ENCODE measurements around the gene SCYL1. TPM values are rescaled to one million over a fixed set of nuclear protein-coding genes. Genes with fewer than 3 reads are reported as not detected.

SCYL1 gene
- total and polyA plus RNA-seq, 12 donors: 47.4 to 130 (median 56.7) TPM

DNA sequence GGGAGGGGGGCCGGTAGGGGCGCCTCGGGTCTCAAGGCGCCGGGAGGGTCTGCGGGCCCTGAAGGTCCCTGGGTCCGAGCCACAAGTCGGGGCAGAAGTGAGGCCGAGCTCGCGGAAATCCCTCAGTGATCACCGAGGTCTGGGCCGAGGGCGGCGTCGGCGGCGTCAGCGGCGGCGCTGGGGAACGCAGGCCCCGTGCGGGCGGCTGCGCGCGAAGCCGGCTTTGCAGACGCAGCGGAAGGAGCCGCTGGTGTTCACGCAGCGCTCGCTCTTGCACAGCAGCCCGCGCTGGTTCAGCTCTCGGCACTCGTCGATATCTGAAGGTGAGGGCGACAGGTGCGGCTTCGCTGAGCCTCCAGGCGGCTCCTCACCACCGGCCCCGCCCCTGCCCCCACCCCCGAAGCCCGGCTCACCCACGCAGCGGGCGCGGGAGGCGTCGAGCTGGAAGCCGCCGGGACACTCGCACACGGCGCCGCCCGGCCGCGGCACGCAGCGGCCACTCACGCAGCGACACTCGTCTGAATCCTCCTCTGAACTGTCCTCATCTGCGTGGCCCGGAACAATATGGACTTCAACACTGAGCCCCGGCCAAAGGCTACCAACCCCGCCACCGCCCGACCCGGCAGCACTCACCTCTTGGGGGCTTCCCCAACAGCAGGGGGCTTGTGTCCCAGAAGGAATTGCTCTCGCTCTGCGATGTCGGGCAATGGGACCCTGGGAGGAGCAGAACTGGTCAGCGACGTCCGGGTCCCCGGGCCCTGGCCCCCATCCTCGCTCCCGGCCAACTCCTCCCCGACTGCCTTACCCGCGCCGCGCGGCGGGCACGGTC is 14.2 kb downstream of the SCYL1 start:
- Histone ChIP-seq H3K4me3 (peak overlapping the region in 7 of 10 donors; percentile 45 to 71 (median 57)), H3K27me3 (no peaks in the 10 kb centered on the region), H3K4me1 (peaks cover 11 to 28% (median 21%) of the 10 kb centered on the region in 9 donors), H3K27ac (peak overlapping the region; percentile 74 to 94 (median 87)), H3K9me3 (no peaks in the 10 kb centered on the region), H3K36me3 (peaks cover 0 to 72% (median 17%) of the 10 kb centered on the region in 9 donors)
- intact Hi-C loops (cut with DNase I): loop anchor here in 2 of 10 donors (5.0 to 10.0 kb wide), 2 partner anchors 33 to 46 kb away; partner anchors contain the start of genes FAM89B (in 1 of the 2) and ZNRD2 (in 1 of the 2)
- no peak for DNase-seq
- TF ChIP-seq, protein P1, sequence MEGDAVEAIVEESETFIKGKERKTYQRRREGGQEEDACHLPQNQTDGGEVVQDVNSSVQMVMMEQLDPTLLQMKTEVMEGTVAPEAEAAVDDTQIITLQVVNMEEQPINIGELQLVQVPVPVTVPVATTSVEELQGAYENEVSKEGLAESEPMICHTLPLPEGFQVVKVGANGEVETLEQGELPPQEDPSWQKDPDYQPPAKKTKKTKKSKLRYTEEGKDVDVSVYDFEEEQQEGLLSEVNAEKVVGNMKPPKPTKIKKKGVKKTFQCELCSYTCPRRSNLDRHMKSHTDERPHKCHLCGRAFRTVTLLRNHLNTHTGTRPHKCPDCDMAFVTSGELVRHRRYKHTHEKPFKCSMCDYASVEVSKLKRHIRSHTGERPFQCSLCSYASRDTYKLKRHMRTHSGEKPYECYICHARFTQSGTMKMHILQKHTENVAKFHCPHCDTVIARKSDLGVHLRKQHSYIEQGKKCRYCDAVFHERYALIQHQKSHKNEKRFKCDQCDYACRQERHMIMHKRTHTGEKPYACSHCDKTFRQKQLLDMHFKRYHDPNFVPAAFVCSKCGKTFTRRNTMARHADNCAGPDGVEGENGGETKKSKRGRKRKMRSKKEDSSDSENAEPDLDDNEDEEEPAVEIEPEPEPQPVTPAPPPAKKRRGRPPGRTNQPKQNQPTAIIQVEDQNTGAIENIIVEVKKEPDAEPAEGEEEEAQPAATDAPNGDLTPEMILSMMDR (IDR thresholded peaks at IDR 0.05): no peak
- WGBS, 2 donors: 81 to 83% methylated on average over 86 to 92 of the region's 92 CpGs
- ATAC-seq: peak in 1 of 8 donors; percentile 0

GRCh38 chr11:65539744-65540289 is 14.9 kb downstream of the SCYL1 start:
- ATAC-seq (peak in 2 of 8 donors; percentile 0 to 6), DNase-seq (no peak)
- Histone ChIP-seq H3K9me3 (no peaks in the 10 kb centered on the region), H3K27ac (peak overlapping the region; percentile 74 to 94 (median 87)), H3K36me3 (peaks cover 0 to 72% (median 17%) of the 10 kb centered on the region in 9 donors), H3K27me3 (no peaks in the 10 kb centered on the region), H3K4me3 (peak overlapping the region; percentile 3 to 71 (median 55)), H3K4me1 (peaks cover 11 to 28% (median 21%) of the 10 kb centered on the region in 9 donors)
- TF ChIP-seq, protein P1 (IDR thresholded peaks at IDR 0.05): peak in 1 of 9 donors; percentile 57
- 22 to 25% methylated on average over 57 to 60 of the region's 60 CpGs for WGBS, 2 donors
- intact Hi-C loops (cut with DNase I): loop anchor here in 9 of 10 donors (1.0 to 10.0 kb wide), 14 partner anchors 18 to 75 kb away; partner anchors contain the start of genes FAM89B (in 3 of the 9), ZNRD2 (in 3 of the 9), LTBP3 (in 2 of the 9) and MAP3K11 (in 2 of the 9)

DNA sequence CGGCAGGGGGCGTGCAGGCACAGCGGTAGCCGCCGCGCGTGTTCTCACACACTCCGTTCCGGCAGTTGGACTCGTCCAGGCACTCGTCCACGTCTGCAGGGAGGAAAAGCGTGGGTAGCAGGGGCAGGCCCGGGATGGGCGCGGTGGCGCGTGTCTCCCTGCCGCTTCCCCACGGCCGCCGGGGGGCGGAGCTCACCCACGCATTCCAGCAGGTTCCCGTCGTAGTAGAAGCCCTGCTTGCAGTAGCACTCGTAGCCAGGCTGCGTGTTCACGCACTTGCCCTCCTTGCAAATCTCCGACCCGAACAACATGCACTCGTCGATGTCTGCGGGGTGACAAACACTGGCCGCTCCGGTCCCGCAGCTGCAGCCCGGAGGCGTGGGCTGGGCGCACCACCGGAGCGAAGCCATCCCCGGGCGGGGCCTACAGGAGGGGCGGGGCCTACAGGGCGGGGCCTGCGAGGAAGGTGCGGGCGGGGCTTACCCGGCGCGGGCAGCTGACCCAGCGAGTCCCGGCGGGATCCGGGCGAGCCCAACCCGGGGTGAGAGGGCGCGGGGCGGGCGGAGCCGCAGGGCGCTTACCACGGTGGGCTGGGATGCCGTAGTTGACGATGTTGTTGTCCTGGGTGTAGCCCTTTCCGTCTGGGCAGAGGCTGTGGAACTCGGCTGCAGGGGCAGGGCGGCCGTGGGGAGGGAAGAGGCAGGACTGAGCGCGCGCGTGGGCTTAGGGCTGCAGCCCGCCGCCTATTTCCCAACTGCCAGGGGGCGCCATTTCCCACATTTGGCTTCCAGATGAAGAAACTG is 15.6 kb downstream of the SCYL1 start:
- peak overlapping the region; percentile 74 to 94 (median 87) for H3K27ac ChIP-seq
- peak; percentile 90 to 91 for DNase-seq
- 0% methylated on average over 76 to 77 of the region's 78 CpGs for WGBS, 2 donors
- H3K4me3 ChIP-seq: peak overlapping the region; percentile 3 to 71 (median 55)
- intact Hi-C loops (cut with DNase I): loop anchor here in 8 of 10 donors (1.0 to 5.0 kb wide), 13 partner anchors 18 to 74 kb away; partner anchors contain the start of genes FAM89B (in 2 of the 8), LTBP3 (in 2 of the 8), MAP3K11 (in 2 of the 8) and ZNRD2 (in 2 of the 8)
- H3K36me3 ChIP-seq: peaks cover 0 to 72% (median 17%) of the 10 kb centered on the region in 9 donors
- peaks cover 11 to 28% (median 21%) of the 10 kb centered on the region in 9 donors for H3K4me1 ChIP-seq
- TF ChIP-seq, protein P1 (IDR thresholded peaks at IDR 0.05): peak; percentile 70 to 94 (median 85)
- peak; percentile 88 to 95 (median 93) for ATAC-seq
- H3K27me3 ChIP-seq: no peaks in the 10 kb centered on the region
- H3K9me3 ChIP-seq: no peaks in the 10 kb centered on the region

All from heart right ventricle (tissue), 16 donors.